H1 (cell line): ENCODE results near the gene PTH2R.

Source experiments
- CBX5 ChIP-seq: fragments of 300-800, 300-1000 bp; sonication (generic); IDR thresholded peaks from 2 replicates; pipeline ENCODE4 v1.7.1; 2016; ENCODE audit warnings: antibody characterized with exemption, low read length, low read depth
- CTCF ChIP-seq, 3 experiments: IDR thresholded peaks; 1 replicate in 2 of 3; 2 replicates in 1 of 3; pipeline versions ENCODE4 v1.5.1 to v1.6.1; 2011; ENCODE audit warnings: low read length in 3 of 3, mild to moderate bottlenecking in 3 of 3, inconsistent platforms in 2 of 3, low read depth in 1 of 3, moderate library complexity in 1 of 3; ENCODE audit not compliant: insufficient read depth in 1 of 3; ENCODE audit errors: control extremely low read depth in 1 of 3
- EP300 ChIP-seq, 2 experiments: IDR thresholded peaks; 1 replicate in 1 of 2; 2 replicates in 1 of 2; pipeline ENCODE4 v1.6.1; 2011 to 2012; ENCODE audit warnings: low read depth in 2 of 2, low read length in 2 of 2, mild to moderate bottlenecking in 2 of 2, borderline replicate concordance in 1 of 2, inconsistent platforms in 1 of 2, moderate library complexity in 1 of 2
- POLR2A ChIP-seq, 2 experiments: IDR thresholded peaks; 1 replicate in 1 of 2; 2 replicates in 1 of 2; pipeline ENCODE4 v1.6.1; 2011; ENCODE audit warnings: low read depth in 2 of 2, low read length in 2 of 2, mild to moderate bottlenecking in 2 of 2; ENCODE audit errors: control extremely low read depth in 1 of 2
- RAD21 ChIP-seq, 2 experiments: IDR thresholded peaks in 1 of 2; conservative IDR thresholded peaks in 1 of 2; 2 replicates each; pipeline ENCODE4 v1.6.1; 2011; ENCODE audit warnings: low read depth in 2 of 2, low read length in 2 of 2, improper control_type of control experiment in 1 of 2, inconsistent platforms in 1 of 2, mild to moderate bottlenecking in 1 of 2, moderate library complexity in 1 of 2
- TAF1 ChIP-seq: IDR thresholded peaks from 2 replicates; pipeline ENCODE4 v1.6.1; 2011; ENCODE audit warnings: mild to moderate bottlenecking, low read depth, low read length
- TEAD4 ChIP-seq: IDR thresholded peaks from 2 replicates; pipeline ENCODE4 v1.6.1; 2012; ENCODE audit warnings: low read depth, low read length, inconsistent platforms, mixed read lengths
- ZNF274 ChIP-seq: IDR thresholded peaks from 2 replicates; pipeline ENCODE4 v1.7.0; 2012; ENCODE audit warnings: low read length, borderline replicate concordance; ENCODE audit errors: extremely low read depth
- TF ChIP-seq, protein P1 (sequence below): IDR thresholded peaks from 2 replicates; pipeline ENCODE4 v1.6.1; 2011; ENCODE audit warnings: low read depth, mild to moderate bottlenecking, low read length; ENCODE audit not compliant: insufficient read depth

GRCh38 chr2:208490492-208490891, 83.9 kb downstream of the PTH2R start:
- no peak for TF ChIP-seq POLR2A (IDR thresholded peaks at IDR 0.05; ENCODE audit: control extremely low read depth in 1 of 2, low read depth in 2 of 2, low read length in 2 of 2)
- TF ChIP-seq TAF1 = no peak
- TF ChIP-seq CTCF (IDR thresholded peaks at IDR 0.05; ENCODE audit: control extremely low read depth in 1 of 3, insufficient read depth in 1 of 3, low read depth in 1 of 3, low read length in 3 of 3) = no peak
- no peak for TF ChIP-seq TEAD4
- no peak for TF ChIP-seq ZNF274
- no peak for TF ChIP-seq RAD21 (IDR thresholded peaks at IDR 0.05 in 1 of 2, conservative IDR thresholded peaks at IDR 0.05 in 1 of 2; ENCODE audit: low read depth in 2 of 2, low read length in 2 of 2)
- TF ChIP-seq CBX5 = no peak
- TF ChIP-seq EP300 (IDR thresholded peaks at IDR 0.05; ENCODE audit: borderline replicate concordance in 1 of 2, low read depth in 2 of 2, low read length in 2 of 2) = no peak
- TF ChIP-seq, protein P1, sequence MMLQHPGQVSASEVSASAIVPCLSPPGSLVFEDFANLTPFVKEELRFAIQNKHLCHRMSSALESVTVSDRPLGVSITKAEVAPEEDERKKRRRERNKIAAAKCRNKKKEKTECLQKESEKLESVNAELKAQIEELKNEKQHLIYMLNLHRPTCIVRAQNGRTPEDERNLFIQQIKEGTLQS = no peak
